AG20443 (cell line): Measurements from ENCODE around the gene RASSF3.
"Not testable (repeated sequence)": the region's sequence is repeated elsewhere in the genome, so short reads cannot be mapped to it uniquely, and the experiment has no call there.

Experiments
- DNase-seq: peaks from one replicate; pipeline ENCODE4 v3.0.0; 2012; ENCODE audit warnings: low spot score, mixed read lengths

Gene RASSF3

GRCh38 chr12:64670919-64671639 lies 60.8 kb downstream of the RASSF3 start:
- peak; percentile 48 for DNase-seq

GRCh38 chr12:64671681-64672080 lies 61.4 kb downstream of the RASSF3 start:
- no peak for DNase-seq

DNA sequence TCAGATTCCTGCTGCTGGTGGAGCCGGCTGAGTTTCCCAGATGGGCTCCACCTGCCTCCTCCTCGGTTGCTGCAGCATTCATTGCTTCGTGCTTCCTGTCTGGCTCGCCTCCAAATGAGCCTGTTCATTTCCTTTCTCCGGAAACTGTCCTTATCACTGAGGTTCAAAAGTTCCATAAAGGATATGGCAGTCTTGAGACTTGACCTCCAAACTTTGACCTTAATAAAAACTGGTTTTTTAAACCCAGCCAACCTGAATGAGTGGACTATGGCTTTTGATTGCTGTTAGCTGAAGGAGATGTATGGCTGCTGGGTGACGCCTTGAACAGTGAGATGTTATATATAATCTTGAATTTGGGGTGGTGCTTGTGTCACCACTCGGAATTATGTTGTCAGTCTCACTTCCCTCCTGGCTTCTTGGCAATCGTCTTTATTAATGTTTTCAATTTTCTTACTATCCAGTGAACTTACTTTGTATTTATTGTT lies 62.7 kb downstream of the RASSF3 start:
- DNase-seq = no peak

DNA sequence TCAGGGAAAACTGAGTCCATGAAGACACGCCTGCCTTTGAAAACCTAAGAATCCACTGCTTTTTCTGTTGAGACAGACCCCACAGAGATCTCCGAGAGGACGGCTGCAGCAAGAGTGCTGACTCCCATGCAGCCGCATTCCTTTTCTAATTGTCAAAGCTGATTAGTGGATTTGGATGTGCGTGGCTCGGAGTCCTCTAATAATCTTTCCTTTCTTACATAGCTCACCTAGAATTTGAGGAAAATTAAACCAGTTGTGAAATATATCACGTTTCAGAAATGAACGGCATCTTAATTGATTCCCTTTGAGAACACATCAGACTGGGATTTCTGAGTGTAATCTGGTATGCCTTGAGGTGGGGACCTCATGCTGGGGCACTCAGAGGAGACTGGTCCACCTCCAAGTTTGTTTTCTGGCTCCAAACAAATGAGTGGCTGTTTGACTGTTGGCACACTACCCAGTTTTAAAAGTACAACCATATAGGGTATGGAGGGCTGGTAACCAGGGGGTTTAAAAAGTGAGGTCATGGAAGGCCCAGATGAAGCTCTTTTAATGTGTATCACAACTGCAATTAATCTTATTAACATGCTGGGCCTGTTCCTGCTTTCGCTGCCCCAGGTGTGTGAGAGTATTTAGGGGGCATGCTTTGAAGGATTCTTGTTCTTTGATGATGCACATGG lies 63.3 kb downstream of the RASSF3 start:
- DNase-seq = no peak

GRCh38 chr12:64674367-64674922 lies 64.2 kb downstream of the RASSF3 start:
- DNase-seq = no peak

DNA sequence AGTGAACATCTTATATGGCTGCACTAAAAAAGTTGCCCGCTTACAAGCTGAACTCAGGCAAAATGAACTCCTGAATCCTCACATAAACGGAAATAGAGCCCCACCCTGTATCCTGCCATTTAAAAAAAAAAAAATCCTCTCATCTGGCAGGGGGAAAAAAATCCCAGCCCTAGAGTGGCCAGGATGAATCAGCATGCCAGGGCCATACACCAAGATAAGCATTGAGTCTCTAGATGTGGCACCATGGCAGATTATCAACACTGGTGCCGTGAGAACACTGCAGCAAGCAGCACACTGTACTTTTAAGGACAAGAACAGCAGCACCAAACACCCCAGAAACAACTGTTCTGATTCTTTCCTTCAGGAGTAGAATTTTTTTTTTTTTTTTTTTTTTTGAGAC lies 65.5 kb downstream of the RASSF3 start:
- DNase-seq = peak; percentile 47

DNA sequence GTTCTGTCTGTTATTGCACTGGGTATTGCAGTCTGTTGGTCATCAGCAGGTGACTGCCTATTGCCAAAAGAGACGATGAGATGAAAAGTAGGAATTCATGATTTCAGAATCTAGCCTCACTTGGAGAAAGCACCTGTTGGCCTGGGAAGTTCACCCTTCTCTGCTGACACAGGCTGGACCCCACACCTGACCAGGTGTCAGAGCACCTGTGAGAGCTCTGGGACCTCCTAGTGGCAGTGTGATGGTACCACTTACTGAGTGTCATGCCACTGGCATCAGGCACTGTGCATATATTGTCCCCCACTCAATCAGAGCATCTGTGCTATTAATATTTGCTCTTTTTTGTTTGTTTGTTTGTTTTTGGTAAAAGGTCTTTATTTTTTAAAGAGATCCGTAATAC lies 68.0 kb downstream of the RASSF3 start:
- no peak for DNase-seq

GRCh38 chr12:64678835-64679234 lies 68.5 kb downstream of the RASSF3 start:
- no peak for DNase-seq

DNA sequence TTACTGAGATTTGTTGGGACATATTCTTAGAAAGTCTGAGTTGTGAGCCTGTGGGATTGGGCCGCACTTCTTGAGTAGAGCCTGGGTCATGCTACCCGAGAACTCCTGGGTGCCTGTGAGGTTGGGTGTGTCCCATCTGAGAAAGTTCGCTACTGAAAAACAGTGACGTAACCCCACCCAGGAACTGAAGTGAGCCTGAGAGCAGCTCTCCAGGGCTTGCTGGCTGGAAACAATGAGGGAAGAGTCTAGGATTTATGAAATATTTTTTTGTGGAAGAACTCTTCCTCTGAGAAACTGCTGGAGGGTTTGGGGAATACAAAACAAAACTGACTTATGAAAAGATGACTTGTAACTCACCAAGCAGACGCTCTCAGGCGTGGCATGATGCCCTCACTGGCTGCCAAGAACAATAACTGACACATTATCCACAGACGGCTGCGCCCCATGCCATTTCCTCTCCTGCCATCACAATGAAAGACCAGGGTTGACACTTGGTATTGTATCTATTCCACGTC lies 69.2 kb downstream of the RASSF3 start:
- DNase-seq = peak; percentile 76

- DNase-seq = no peak
Measured at GRCh38 chr12:64680235-64680634, 69.9 kb downstream of the RASSF3 start.

DNA sequence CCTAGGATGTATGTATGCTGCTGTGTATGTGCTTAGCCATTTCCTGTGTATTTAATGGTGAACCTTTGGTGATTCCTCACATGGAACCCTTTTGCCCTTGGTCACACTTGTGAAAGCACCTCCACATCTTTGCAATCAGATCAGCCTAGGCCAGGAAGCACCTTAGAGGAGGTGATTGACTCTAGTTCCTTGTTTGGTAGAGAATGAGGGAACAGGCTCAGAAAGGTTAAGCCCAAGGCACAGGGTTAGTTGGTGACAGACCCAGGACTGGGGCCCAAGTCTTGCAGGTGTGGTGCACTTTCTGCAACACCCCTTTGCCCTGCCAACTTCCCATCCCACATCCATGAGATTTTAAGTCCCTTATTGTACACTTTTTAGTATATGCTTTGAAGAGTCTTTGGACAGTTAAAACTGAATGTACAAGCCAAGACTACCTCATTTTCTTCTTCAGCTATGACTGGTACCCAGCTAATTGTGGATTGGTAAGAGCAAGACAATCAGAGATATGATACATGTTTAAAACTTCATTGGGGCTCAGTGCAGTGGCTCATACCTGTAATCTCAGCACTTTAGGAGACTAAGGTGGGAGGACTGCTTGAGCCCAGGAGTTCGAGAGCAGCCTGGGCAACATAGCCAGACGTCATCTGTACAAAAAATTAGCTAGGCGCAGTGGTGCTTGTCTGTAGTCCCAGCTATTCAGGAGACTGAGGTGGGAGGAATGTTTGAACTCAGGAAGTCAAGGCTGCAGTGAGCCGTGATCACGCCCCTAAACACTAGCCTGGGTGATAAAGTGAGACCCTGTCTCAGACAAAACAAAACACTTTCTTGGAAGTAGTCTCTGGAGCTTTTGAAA lies 71.1 kb downstream of the RASSF3 start:
- no peak for DNase-seq

DNA sequence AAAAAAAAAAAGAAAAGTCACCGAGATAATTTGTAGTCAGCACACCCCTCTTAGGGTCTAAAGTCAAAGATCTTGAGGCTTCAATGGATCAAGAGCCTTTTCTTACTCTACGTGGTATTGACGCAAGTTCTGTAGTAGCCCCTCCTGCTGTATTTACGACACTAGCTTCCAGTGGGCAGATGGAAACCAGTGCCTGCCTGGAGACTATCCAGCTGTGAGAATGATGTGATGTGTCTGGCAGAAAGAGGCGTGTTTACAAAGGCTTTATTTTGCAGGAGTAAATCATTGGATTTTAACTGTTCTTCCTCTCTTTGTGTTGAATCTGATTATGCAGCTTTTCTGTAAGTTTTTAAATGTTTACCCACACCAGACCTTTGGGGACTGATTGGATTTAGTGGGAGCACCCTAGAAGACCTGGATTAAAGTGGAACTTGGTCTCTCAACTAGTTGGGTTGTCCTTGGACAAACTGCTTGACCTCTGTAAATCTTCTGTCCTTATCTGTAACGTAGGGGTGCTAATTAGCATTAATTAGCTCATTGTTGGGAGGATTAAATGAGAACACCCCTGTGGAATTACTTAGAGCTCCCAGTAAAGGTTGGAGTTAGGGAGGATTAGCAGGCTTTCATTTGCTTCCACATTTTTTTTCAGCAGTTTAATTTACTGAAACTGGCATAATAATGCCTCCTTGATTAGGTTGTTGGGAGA lies 72.4 kb downstream of the RASSF3 start:
- peak; percentile 65 for DNase-seq

DNA sequence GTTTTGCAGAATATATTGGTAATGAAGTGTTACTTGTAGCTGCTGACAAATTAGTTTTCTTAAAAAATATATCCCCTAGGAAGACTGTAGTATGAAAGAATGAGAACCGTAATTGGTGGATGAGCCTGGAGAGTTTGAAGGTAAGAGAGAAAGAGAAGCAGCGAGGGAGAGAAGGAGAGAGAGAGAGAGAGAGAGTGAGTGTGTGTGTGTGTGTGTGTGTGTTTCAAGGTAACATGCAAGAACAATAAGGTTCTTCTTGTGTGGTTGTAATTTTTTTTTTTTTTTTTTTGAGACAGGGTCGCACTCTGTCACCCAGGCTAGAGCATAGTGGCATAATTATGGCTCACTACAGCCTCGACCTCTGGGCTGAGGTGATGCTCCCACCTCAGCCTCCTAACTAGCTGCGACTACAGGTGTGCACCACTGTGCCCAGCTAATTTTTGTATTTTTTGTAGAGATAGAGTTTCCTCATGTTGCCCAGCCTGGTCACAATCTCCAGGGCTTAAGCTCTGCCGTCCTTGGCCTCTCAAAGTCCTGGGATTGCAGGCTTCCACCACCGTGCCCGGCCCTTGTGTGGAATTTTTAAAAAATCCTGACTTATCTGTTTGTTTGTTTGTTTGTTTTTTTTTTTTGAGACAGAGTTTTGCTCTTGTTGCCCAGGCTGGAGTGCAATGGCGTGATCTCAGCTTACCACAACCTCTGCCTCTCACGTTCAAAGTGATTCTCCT lies 73.7 kb downstream of the RASSF3 start:
- DNase-seq = no peak

- no peak for DNase-seq
Measured at GRCh38 chr12:64685050-64685449, 74.8 kb downstream of the RASSF3 start.

GRCh38 chr12:64685605-64686004 lies 75.3 kb downstream of the RASSF3 start:
- DNase-seq = no peak

GRCh38 chr12:64687816-64688215 lies 77.5 kb downstream of the RASSF3 start:
- DNase-seq = peak; percentile 63

GRCh38 chr12:64688219-64688618 lies 77.9 kb downstream of the RASSF3 start:
- no peak for DNase-seq

- DNase-seq = no peak
Measured at GRCh38 chr12:64688715-64689114, 78.4 kb downstream of the RASSF3 start.

DNA sequence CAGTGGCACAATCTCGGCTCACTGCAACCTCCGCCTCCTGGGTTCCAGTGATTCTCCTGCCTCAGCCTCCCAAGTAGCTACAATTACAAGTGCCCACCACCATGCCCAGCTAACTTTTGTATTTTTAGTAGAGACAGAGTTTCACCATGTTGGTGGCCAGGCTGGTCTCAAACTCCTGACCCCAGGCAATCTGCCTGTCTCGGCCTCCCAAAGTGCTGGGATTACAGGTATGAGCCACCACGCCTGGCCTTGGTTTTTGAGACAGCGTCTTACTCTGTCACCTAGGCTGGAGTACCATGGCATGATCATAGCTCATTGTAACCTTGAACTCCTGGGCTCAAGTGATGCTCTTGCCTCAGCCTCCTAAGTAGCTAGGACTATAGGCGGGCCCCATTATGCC lies 79.9 kb downstream of the RASSF3 start:
- DNase-seq = not testable (repeated sequence)

DNA sequence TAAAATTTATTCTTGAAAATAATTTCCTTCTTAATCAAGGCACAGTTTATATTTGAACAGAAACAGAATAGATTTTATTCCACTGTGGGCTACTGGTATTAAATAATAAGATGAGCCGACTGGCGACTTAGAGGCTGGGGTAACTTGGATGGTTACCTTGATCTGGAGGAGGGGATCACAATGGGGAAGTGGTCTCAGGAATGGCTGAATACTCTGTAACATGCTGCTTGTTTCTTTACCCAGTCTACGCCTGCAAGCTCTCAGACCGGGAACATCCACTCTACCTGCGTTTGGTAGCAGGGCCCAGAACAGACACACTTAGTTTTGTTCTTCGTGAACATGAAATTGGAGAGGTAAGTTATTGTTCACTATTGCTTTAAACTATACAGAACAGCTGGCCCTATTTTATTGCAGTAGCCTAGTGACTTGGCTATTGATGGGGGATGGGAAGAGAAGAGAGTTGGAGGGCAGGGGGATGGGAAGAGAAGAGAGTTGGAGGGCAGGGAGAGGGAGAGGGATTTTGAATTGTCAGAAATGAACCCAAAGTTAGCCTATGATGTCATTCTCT lies 81.0 kb downstream of the RASSF3 start:
- DNase-seq = no peak
